Ovary (tissue), 3 donors: ENCODE results near the gene ENOSF1.
"Not testable (repeated sequence)": the region's sequence is repeated elsewhere in the genome, so short reads cannot be mapped to it uniquely, and the experiment has no call there.

Experiments
- CTCF ChIP-seq, 3 donors: fragments of 450-650 bp in 2 of 3; fragments of 200-600 bp in 1 of 3; IDR thresholded peaks; one replicate each; pipeline versions ENCODE4 v1.5.1 to v1.8.0; 2016 to 2022; ENCODE audit warnings: antibody characterized with exemption in 3 of 3, mild to moderate bottlenecking in 1 of 3
- EP300 ChIP-seq: sonication (generic); formaldehyde crosslinking; IDR thresholded peaks from one replicate; pipeline ENCODE4 v1.6.1; 2017; ENCODE audit warnings: antibody characterized with exemption
- POLR2A ChIP-seq: fragments of 450-650 bp; IDR thresholded peaks from one replicate; pipeline ENCODE4 v1.6.1; 2017; ENCODE audit warnings: antibody characterized with exemption, mild to moderate bottlenecking, moderate library complexity
- donor health status: DM: no; HTN: no; CAD: no.

- not testable (repeated sequence) for TF ChIP-seq CTCF (IDR thresholded peaks at IDR 0.05); EP300; POLR2A
Observed at GRCh38 chr18:682416-682815, 30.0 kb downstream of the ENOSF1 start.
